ENCODE data around the gene DTL. TPM values are rescaled to one million over a fixed set of nuclear protein-coding genes. Genes with fewer than 3 reads are reported as not detected.

The DTL gene
- total and polyA plus RNA-seq, 2 of the 13 experiments (the other 11 are each of a cell fraction or from before 2014, with no cell fraction given), result 10.4 to 32.8 TPM

- TF ChIP-seq MAZ (IDR thresholded peaks at IDR 0.05; ENCODE audit: borderline replicate concordance, low read depth, low read length) (peak; percentile 57; the same call in 1 of the 2 replicates), MAZ (CRISPR knock-in tag; IDR thresholded peaks at IDR 0.05; ENCODE audit: low read depth) (peak; percentile 37; the same call in 1 of the 2 replicates), TFE3 (CRISPR knock-in tag; IDR thresholded peaks at IDR 0.05) (peak; percentile 42; the same call in 1 of the 2 replicates), KDM5B (CRISPR knock-in tag; IDR thresholded peaks at IDR 0.05; ENCODE audit: borderline replicate concordance) (peak; percentile 74; the same call in 1 of the 2 replicates), ISL2 (CRISPR knock-in tag; IDR thresholded peaks at IDR 0.05) (peak; percentile 29; the same call in 1 of the 2 replicates), ARID4A (CRISPR knock-in tag; IDR thresholded peaks at IDR 0.05; ENCODE audit: borderline replicate concordance) (peak; percentile 98), HINFP (CRISPR knock-in tag; IDR thresholded peaks at IDR 0.05; ENCODE audit: low read depth) (peak; percentile 23; the same call in 1 of the 2 replicates), FLYWCH1 (CRISPR knock-in tag; IDR thresholded peaks at IDR 0.05) (no peak), ATF1 (CRISPR knock-in tag; IDR thresholded peaks at IDR 0.05) (peak; percentile 96), ZNF577 (CRISPR knock-in tag; IDR thresholded peaks at IDR 0.05; ENCODE audit: borderline replicate concordance, low read depth) (no peak), ZNF879 (CRISPR knock-in tag; IDR thresholded peaks at IDR 0.05) (0 out of 2 replicates have a peak, but pooled peaks have one; percentile 43), HDAC2 (CRISPR knock-in tag; IDR thresholded peaks at IDR 0.05) (peak; percentile 37), CBFB (CRISPR knock-in tag; IDR thresholded peaks at IDR 0.05) (0 out of 2 replicates have a peak, but pooled peaks have one; percentile 21), NFE2L1 (CRISPR knock-in tag; IDR thresholded peaks at IDR 0.05; ENCODE audit: borderline replicate concordance) (no peak; the same call in 1 of the 2 replicates), RXRA (CRISPR knock-in tag; IDR thresholded peaks at IDR 0.05) (peak; percentile 24; the same call in 1 of the 2 replicates), ZNF710 (CRISPR knock-in tag; IDR thresholded peaks at IDR 0.05; ENCODE audit: borderline replicate concordance) (peak; percentile 42; the same call in 1 of the 2 replicates), ZNF496 (CRISPR knock-in tag; IDR thresholded peaks at IDR 0.05; ENCODE audit: insufficient replicate concordance) (no peak)
Measured at GRCh38 chr1:212035123-212035834, at the start of gene DTL, which contains the start of gene INTS7 (continued).

Measured in HepG2 (cell line).